HepG2 (cell line): Measurements from ENCODE around the gene SLC15A1. TPM values are rescaled to one million over a fixed set of nuclear protein-coding genes. Genes with fewer than 3 reads are reported as not detected.

Source experiments
- ATAC-seq: fragments of 200-7000 bp; cut with Tn5 transposase; 3 replicates; pipeline ENCODE4 v1.9.1; 2020; ENCODE audit warnings: mild to moderate bottlenecking, moderate library complexity
- BruUV-seq: library from RNA; stranded (reverse); fragments of 400-500 nt; replicated peaks from 2 replicates; lab custom pipeline; 2021; lab: Mats Ljungman, UMichigan
- CTCF ChIA-PET: fragments of 300-600 bp; formaldehyde crosslinking; extraction: SDS; loops from one replicate; lab custom pipeline; 2021; ENCODE audit warnings: low total read pairs, inconsistent platforms, low intra/inter-chr PET ratio; lab: Yijun Ruan, JAX
- POLR2A ChIA-PET: fragments of 350-600 bp; sonication (Branson Sonifier 250); formaldehyde crosslinking; loops from one replicate; lab custom pipeline; 2020; ENCODE audit warnings: antibody characterized with exemption, inconsistent platforms; lab: Yijun Ruan, JAX
- DNase-seq: peaks from one replicate; pipeline ENCODE4 v3.0.0-alpha.2; 2015; ENCODE audit warnings: low spot score
- FAIRE-seq: peaks from 3 replicates; lab custom pipeline; 2011; peaks lifted over from hg19 to GRCh38; lab: Jason Lieb, UNC
- H2AFZ ChIP-seq: one replicate; pipeline ENCODE4 v1.6.1; 2011; ENCODE audit warnings: low read length, inconsistent platforms
- H3K27ac ChIP-seq: fragments of 300-600 bp; 3 replicates; pipeline ENCODE4 v1.8.0; 2011; ENCODE audit warnings: mixed run types, mild to moderate bottlenecking, mixed read lengths, low read length, inconsistent platforms; ENCODE audit not compliant: insufficient read depth; ENCODE audit errors: extremely low read length
- H3K27me3 ChIP-seq, 2 experiments: fragments of 200-600 bp in 1 of 2; 2 replicates in 1 of 2; 3 replicates in 1 of 2; pipeline versions ENCODE4 v1.6.0 to v1.8.0; 2011; ENCODE audit warnings: low read length in 2 of 2, mild to moderate bottlenecking in 2 of 2, moderate library complexity in 2 of 2, inconsistent platforms in 1 of 2; ENCODE audit not compliant: insufficient read depth in 2 of 2, control insufficient read depth in 1 of 2
- H3K36me3 ChIP-seq, 2 experiments: fragments of 200-600 bp in 1 of 2; replicated peaks in 1 of 2; 2 replicates in 1 of 2; 3 replicates in 1 of 2; pipeline versions ENCODE4 v1.5.1 to v1.8.0; 2011; ENCODE audit warnings: low read length in 2 of 2, inconsistent platforms in 1 of 2; ENCODE audit not compliant: insufficient read depth in 2 of 2, control insufficient read depth in 1 of 2
- H3K4me1 ChIP-seq: 2 replicates; pipeline ENCODE4 v1.5.1; 2012; ENCODE audit warnings: low read length, inconsistent platforms; ENCODE audit not compliant: insufficient read depth
- H3K4me2 ChIP-seq: 2 replicates; pipeline ENCODE4 v1.6.0; 2011; ENCODE audit warnings: low read depth, low read length, inconsistent platforms
- H3K4me3 ChIP-seq, 3 experiments: fragments of 200-600 bp in 1 of 3; sonication (generic), shearing (Covaris generic) in 1 of 3; replicated peaks in 1 of 3; 2 replicates each; pipeline ENCODE4 v1.5.1; 2011 to 2016; ENCODE audit warnings: low read length in 3 of 3, inconsistent platforms in 2 of 3, low read depth in 2 of 3, mild to moderate bottlenecking in 2 of 3, control low read depth in 1 of 3, mixed read lengths in 1 of 3; ENCODE audit not compliant: insufficient read depth in 1 of 3
- H3K79me2 ChIP-seq: one replicate; pipeline ENCODE4 v1.6.1; 2011; ENCODE audit warnings: low read length, inconsistent platforms; ENCODE audit not compliant: insufficient read depth
- H3K9ac ChIP-seq: 2 replicates; pipeline ENCODE4 v1.6.0; 2011; ENCODE audit warnings: mild to moderate bottlenecking, low read depth, low read length, inconsistent platforms; ENCODE audit not compliant: insufficient read depth
- H3K9me3 ChIP-seq: 2 replicates; pipeline ENCODE4 v1.5.1; 2012; ENCODE audit warnings: mild to moderate bottlenecking, low read length
- H4K20me1 ChIP-seq: 2 replicates; pipeline ENCODE4 v1.6.0; 2011; ENCODE audit warnings: inconsistent platforms, mild to moderate bottlenecking, low read length, moderate library complexity; ENCODE audit not compliant: insufficient read depth
- ARHGAP35 ChIP-seq: sonication (generic); formaldehyde crosslinking; IDR thresholded peaks from 2 replicates; pipeline ENCODE4 v1.9.0; 2022; ENCODE audit warnings: mild to moderate bottlenecking, inconsistent platforms, moderate library complexity, missing genetic modification reagents, borderline replicate concordance
- FOSL1 ChIP-seq: sonication (generic); formaldehyde crosslinking; IDR thresholded peaks from 2 replicates; pipeline ENCODE4 v1.9.0; 2021; ENCODE audit warnings: missing genetic modification reagents, borderline replicate concordance
- GABPB1 ChIP-seq: IDR thresholded peaks from 2 replicates; pipeline ENCODE4 v1.6.1; 2016; ENCODE audit warnings: mild to moderate bottlenecking, missing genetic modification reagents, moderate library complexity, missing compliant biosample characterization
- KMT2B ChIP-seq: IDR thresholded peaks from 2 replicates; pipeline ENCODE4 v1.6.1; 2016; ENCODE audit warnings: missing genetic modification reagents, missing compliant biosample characterization
- NR3C1 ChIP-seq: sonication (generic); formaldehyde crosslinking; IDR thresholded peaks from 2 replicates; pipeline ENCODE4 v1.4.0; 2020; ENCODE audit warnings: missing genetic modification reagents
- PHF5A ChIP-seq: IDR thresholded peaks from one replicate; pipeline ENCODE4 v1.6.1; 2018; ENCODE audit warnings: low read depth, missing genetic modification reagents; ENCODE audit not compliant: unreplicated experiment
- RAD51 ChIP-seq: fragments of 450-650 bp; IDR thresholded peaks from 2 replicates; pipeline ENCODE4 v1.6.1; 2016; ENCODE audit warnings: borderline replicate concordance
- SNAPC4 ChIP-seq: sonication (generic); formaldehyde crosslinking; IDR thresholded peaks from 2 replicates; pipeline ENCODE4 v1.4.0; 2020; ENCODE audit warnings: mild to moderate bottlenecking, missing genetic modification reagents
- ZC3H13 ChIP-seq: sonication (generic); formaldehyde crosslinking; IDR thresholded peaks from 2 replicates; pipeline ENCODE4 v1.8.1; 2023; ENCODE audit warnings: mild to moderate bottlenecking, missing genetic modification reagents, moderate library complexity
- ZFP90 ChIP-seq: sonication (generic); formaldehyde crosslinking; IDR thresholded peaks from 2 replicates; pipeline ENCODE4 v1.8.0; 2022; ENCODE audit warnings: missing genetic modification reagents, mild to moderate bottlenecking, inconsistent platforms, borderline replicate concordance
- ZNF230 ChIP-seq: sonication (generic); formaldehyde crosslinking; IDR thresholded peaks from 2 replicates; pipeline ENCODE4 v1.4.0; 2020; ENCODE audit warnings: mild to moderate bottlenecking, missing genetic modification reagents
- ZNF550 ChIP-seq: sonication (generic); formaldehyde crosslinking; IDR thresholded peaks from 2 replicates; pipeline ENCODE4 v1.4.0; 2020; ENCODE audit warnings: mild to moderate bottlenecking, missing genetic modification reagents, borderline replicate concordance
- ZNF564 ChIP-seq: sonication (generic); formaldehyde crosslinking; IDR thresholded peaks from 2 replicates; pipeline ENCODE4 v1.8.1; 2023; ENCODE audit warnings: mild to moderate bottlenecking, missing genetic modification reagents
- ZNF75D ChIP-seq: sonication (generic); formaldehyde crosslinking; IDR thresholded peaks from 2 replicates; pipeline ENCODE4 v1.8.1; 2023; ENCODE audit warnings: missing genetic modification reagents, mild to moderate bottlenecking, borderline replicate concordance
- WGBS: methylation state at CpG from one replicate; pipeline ENCODE4 v1.1.6; 2017; ENCODE audit warnings: low lambda C conversion rate; 5-methylcytosine and 5-hydroxymethylcytosine counted together
- in situ Hi-C: cut with HindIII; loops from 2 replicates; pipeline ENCODE4 v1.10.0; 2017; ENCODE audit warnings: low pct_unique_long_range_greater_than_20kb; ENCODE audit not compliant: extremely low pct_ligation_motif_present
- intact Hi-C: fragments of 100-400 bp; cut with micrococcal nuclease; formaldehyde crosslinking; loops from one replicate; pipeline ENCODE4 v1.10.0; 2022; ENCODE audit not compliant: unreplicated experiment
- polyA plus RNA-seq, 8 experiments: library from polyadenylated mRNA; depleted of rRNA in 3 of 8; stranded (reverse) in 7 of 8; unstranded in 1 of 8; fragments of >200 nt; fragmentation: Illumina TruSeq in 4 of 8; extraction: Trizol in 4 of 8; gene quantifications; 2 replicates each; pipeline versions ENCODE4 v1.2.1 to v1.2.3, GENCODE V29; 2011 to 2016; ENCODE audit warnings: low read depth in 4 of 8, missing spikeins in 1 of 8, mixed read lengths in 1 of 8; ENCODE audit not compliant: insufficient read depth in 1 of 8
- total RNA-seq, 5 experiments: library from RNA; depleted of rRNA; stranded (reverse); fragments of >200 nt; fragmentation: Illumina TruSeq; extraction: Trizol; gene quantifications; 2 replicates each; pipeline ENCODE4 v1.2.3, GENCODE V29; 2016; ENCODE audit warnings: low read depth in 1 of 5
- TF ChIP-seq, protein P1 (sequence below): sonication (generic); formaldehyde crosslinking; IDR thresholded peaks from 2 replicates; pipeline ENCODE4 v1.4.0; 2020; ENCODE audit warnings: missing genetic modification reagents
- TF ChIP-seq, protein P2 (sequence below): sonication (generic); formaldehyde crosslinking; IDR thresholded peaks from 2 replicates; pipeline ENCODE4 v1.4.0; 2020; ENCODE audit warnings: missing genetic modification reagents, borderline replicate concordance

Gene SLC15A1
- total and polyA plus RNA-seq, 2 of the 13 experiments (the other 11 are each of a cell fraction or from before 2014, with no cell fraction given): 0.17 to 0.20 TPM

- Histone ChIP-seq H3K79me2 (no peaks in the 10 kb centered on the region), H3K9ac (no peak overlapping the region), H3K9me3 (no peaks in the 10 kb centered on the region), H3K27me3 (no peaks in the 10 kb centered on the region), H3K4me3 (no peak overlapping the region), H3K4me2 (no peak overlapping the region), H3K27ac (no peak overlapping the region), H3K36me3 (no peaks in the 10 kb centered on the region), H4K20me1 (no peaks in the 10 kb centered on the region), H3K4me1 (peaks cover 18% of the 10 kb centered on the region), H2AFZ (no peak overlapping the region)
- no peak for FAIRE-seq
- ATAC-seq: no peak
- intact Hi-C loops: no loop called here
- in situ Hi-C loops: no loop called here
- DNase-seq: no peak
- WGBS: 48% methylated on average over 8 of the region's 8 CpGs
- ChIA-PET CTCF (no interaction called here), POLR2A (no interaction called here)
- no TSS peak for BruUV-seq
- TF ChIP-seq ARHGAP35 (CRISPR knock-in tag): no peak
- TF ChIP-seq ZFP90 (CRISPR knock-in tag): no peak
- no peak for TF ChIP-seq ZNF564 (CRISPR knock-in tag)
- no peak for TF ChIP-seq SNAPC4 (CRISPR knock-in tag)
- TF ChIP-seq PHF5A (CRISPR knock-in tag): no peak
- TF ChIP-seq RAD51: no peak
- TF ChIP-seq KMT2B: no peak
- no peak for TF ChIP-seq ZNF550 (CRISPR knock-in tag)
- TF ChIP-seq GABPB1 (CRISPR knock-in tag): no peak
- TF ChIP-seq, protein P1, sequence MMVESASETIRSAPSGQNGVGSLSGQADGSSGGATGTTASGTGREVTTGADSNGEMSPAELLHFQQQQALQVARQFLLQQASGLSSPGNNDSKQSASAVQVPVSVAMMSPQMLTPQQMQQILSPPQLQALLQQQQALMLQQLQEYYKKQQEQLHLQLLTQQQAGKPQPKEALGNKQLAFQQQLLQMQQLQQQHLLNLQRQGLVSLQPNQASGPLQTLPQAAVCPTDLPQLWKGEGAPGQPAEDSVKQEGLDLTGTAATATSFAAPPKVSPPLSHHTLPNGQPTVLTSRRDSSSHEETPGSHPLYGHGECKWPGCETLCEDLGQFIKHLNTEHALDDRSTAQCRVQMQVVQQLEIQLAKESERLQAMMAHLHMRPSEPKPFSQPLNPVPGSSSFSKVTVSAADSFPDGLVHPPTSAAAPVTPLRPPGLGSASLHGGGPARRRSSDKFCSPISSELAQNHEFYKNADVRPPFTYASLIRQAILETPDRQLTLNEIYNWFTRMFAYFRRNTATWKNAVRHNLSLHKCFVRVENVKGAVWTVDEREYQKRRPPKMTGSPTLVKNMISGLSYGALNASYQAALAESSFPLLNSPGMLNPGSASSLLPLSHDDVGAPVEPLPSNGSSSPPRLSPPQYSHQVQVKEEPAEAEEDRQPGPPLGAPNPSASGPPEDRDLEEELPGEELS (CRISPR knock-in tag): no peak
- no peak for TF ChIP-seq FOSL1 (CRISPR knock-in tag)
- no peak for TF ChIP-seq ZC3H13 (CRISPR knock-in tag)
- no peak for TF ChIP-seq ZNF230
- TF ChIP-seq, protein P2, sequence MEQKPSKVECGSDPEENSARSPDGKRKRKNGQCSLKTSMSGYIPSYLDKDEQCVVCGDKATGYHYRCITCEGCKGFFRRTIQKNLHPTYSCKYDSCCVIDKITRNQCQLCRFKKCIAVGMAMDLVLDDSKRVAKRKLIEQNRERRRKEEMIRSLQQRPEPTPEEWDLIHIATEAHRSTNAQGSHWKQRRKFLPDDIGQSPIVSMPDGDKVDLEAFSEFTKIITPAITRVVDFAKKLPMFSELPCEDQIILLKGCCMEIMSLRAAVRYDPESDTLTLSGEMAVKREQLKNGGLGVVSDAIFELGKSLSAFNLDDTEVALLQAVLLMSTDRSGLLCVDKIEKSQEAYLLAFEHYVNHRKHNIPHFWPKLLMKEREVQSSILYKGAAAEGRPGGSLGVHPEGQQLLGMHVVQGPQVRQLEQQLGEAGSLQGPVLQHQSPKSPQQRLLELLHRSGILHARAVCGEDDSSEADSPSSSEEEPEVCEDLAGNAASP (CRISPR knock-in tag): no peak
- TF ChIP-seq NR3C1 (CRISPR knock-in tag): no peak
- no peak for TF ChIP-seq ZNF75D (CRISPR knock-in tag)
These were observed 73.7 kb downstream of the SLC15A1 start for GRCh38 chr13:98678741-98679140.
